GM19328 (cell line): ENCODE results near the gene ST3GAL5.
A peak's percentile ranks its signal among the peaks of the same experiment; 100 is the strongest.
"Not testable (repeated sequence)": the region's sequence is repeated elsewhere in the genome, so short reads cannot be mapped to it uniquely, and the experiment has no call there.

ENCODE experiments used
- ATAC-seq: cut with Tn5 transposase; IDR thresholded peaks from one replicate; pipeline ENCODE4 v1.9.1; 2021; ENCODE audit warnings: mild to moderate bottlenecking, moderate library complexity; ENCODE audit not compliant: unreplicated experiment

Gene ST3GAL5

GRCh38 chr2:85888684-85889626 lies at the start of gene ST3GAL5:
Gene ST3GAL5, minus strand, starts transcription at chr2:85888990. Its CDS starts 85 bp downstream, at chr2:85888905.
- ATAC-seq: peak; percentile 83

DNA sequence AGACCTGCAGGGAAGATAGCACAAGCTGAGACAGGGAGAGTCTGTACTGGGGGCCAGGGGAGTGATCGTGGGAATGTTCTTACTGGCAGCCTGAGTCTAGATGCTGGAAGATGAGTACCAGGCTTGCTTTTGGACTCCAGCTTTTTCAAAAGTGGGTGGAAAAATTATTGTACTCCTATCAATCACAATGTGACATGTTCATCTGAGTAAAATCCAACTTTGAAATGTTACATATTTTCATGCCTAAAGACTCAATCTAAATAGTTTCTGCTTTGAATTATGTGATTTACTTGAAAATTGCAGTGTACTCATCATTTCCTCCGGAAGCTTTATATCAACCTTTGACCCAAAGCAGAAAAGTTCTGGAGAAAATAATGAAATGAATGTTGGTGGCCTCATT lies 49.7 kb upstream of the ST3GAL5 start:
- no peak for ATAC-seq

- no peak for ATAC-seq
These were observed 48.3 kb upstream of the ST3GAL5 start for GRCh38 chr2:85937069-85937439.

- no peak for ATAC-seq
These were observed 47.8 kb upstream of the ST3GAL5 start for GRCh38 chr2:85936421-85937068.

DNA sequence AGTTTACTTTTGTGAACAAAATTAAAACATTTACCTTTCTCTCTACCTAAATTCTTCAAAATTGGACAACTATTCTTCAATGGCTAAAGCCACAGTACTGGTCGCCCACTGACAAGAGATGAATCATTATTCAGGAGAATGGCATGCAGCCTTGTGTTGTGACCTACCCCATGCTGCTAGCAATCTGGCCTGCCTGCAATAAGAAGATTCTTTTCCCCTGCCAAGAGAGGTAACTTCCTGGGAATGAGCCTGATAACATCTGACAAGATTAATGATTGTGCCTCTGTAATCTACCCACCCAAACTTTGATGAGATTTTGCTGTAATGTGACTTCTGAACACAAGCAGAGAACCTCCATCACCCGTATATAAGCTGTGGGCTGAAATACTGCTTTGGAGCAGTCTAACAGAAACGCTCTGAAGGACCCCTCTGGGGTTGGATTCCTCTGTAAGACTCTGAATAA lies 47.0 kb upstream of the ST3GAL5 start:
- ATAC-seq: no peak

GRCh38 chr2:85935170-85935745 lies 46.5 kb upstream of the ST3GAL5 start:
- ATAC-seq: no peak

DNA sequence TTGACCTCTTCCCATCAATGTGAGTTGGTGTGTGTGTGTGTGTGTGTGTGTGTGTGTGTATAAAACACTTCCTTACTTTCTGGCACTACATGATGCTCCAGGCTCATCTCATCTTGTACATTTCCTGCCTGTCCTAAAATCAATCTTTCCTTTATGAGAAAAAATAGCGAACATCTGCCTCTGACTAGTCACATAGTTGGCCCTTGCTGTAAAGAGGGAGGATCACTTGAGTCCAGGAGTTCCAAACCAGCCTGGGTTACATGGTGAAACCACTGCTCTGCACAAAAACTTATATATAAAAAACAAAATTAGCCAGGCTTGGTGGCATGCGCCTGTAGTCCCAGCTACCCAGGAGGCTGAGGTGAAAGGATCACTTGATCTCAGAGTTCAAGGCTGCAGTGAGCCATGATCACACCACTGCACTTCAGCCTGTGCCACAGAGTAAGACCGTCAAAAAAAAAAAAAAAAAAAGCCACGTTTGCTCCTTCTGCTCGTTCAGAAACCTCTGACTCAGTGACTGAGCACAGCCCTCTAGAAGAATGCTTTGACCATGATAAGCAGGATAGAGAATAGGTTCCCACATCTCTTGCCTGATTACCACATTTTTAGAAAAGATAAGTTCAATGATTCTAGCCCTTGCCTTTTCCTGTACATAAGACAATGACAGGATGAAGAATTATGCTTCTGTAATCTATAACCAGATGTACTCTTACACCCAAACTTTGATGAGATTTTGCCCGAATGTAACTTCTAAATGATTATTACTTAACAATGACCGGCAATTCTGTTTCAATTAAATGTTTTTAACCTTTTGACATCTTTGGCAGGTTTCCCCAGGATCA lies 45.2 kb upstream of the ST3GAL5 start:
- no peak for ATAC-seq

DNA sequence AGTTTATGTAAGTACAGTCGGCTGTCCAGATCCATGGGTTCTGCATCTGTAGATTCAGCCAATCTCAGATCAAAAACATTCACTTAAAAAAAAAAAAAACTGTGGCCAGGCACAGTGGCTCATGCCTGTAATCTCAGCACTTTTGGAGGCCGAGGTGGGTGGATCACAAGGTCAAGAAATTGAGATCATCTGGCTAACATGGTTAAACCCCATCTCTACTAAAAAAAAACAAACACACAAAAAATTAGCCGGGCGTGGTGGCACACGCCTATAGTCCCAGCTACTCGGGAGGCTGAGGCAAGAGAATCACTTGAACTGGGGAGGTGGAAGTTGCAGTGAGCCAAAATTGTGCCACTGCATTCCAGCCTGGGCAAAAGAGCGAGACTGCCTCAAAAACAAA lies 42.4 kb upstream of the ST3GAL5 start:
- ATAC-seq: not testable (repeated sequence)

GRCh38 chr2:85930129-85931124 lies 41.6 kb upstream of the ST3GAL5 start:
- no peak for ATAC-seq

- no peak for ATAC-seq
These were observed 40.6 kb upstream of the ST3GAL5 start for GRCh38 chr2:85929096-85930050.

- ATAC-seq: no peak
These were observed 38.3 kb upstream of the ST3GAL5 start for GRCh38 chr2:85926931-85927661.

DNA sequence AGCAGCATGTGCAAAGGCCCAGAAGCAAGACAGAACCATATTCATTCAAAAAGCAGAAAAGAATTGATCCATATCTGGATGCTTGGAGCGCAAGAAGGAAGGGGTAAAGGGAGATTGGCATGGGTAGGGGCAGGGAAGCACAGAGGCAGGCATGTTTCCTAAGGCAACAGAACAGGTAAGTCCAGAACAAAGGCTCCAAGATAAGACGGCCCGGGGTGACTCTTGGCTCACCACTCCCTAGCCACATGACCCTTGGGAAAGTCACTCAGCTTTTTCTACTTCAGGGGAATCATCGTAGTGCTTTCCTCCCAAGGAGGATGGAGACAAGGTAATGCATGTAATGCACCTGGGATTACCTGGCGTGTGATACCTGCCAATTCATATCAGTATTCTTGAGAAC lies 37.7 kb upstream of the ST3GAL5 start:
- ATAC-seq: no peak

- ATAC-seq: no peak
These were observed 36.5 kb upstream of the ST3GAL5 start for GRCh38 chr2:85925216-85925671.

DNA sequence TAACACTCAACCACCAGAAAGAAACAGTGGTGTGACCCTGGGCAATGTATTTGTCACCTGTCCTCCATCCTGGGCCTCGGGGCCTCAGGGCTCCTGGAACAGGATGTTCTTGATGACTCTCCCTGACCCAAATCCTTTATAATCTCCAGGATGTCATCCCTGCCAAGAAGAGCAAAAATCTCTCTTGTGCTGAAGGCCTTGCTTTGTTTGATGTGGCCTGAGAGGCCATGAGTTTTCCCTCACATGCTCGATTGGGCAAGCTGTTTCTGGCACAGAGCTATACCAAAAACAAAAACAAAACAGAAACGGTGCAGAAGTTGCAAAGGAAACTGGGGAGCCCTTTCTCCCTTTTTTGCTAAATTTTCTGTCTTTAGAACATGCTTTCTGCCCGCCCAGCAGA lies 35.7 kb upstream of the ST3GAL5 start:
- ATAC-seq: no peak

- ATAC-seq: no peak
These were observed 33.4 kb upstream of the ST3GAL5 start for GRCh38 chr2:85922199-85922598.

- no peak for ATAC-seq
These were observed 32.9 kb upstream of the ST3GAL5 start for GRCh38 chr2:85921659-85922058.

- no peak for ATAC-seq
These were observed 32.2 kb upstream of the ST3GAL5 start for GRCh38 chr2:85920810-85921545.
